HG03442 (cell line): ENCODE measurements around the gene TNFSF18.
A peak's percentile ranks its signal among the peaks of the same experiment; 100 is the strongest.

Experiments used
- ATAC-seq: cut with Tn5 transposase; IDR thresholded peaks from one replicate; pipeline ENCODE4 v1.9.1; 2021; ENCODE audit warnings: mild to moderate bottlenecking, moderate library complexity; ENCODE audit not compliant: unreplicated experiment

Gene TNFSF18

DNA sequence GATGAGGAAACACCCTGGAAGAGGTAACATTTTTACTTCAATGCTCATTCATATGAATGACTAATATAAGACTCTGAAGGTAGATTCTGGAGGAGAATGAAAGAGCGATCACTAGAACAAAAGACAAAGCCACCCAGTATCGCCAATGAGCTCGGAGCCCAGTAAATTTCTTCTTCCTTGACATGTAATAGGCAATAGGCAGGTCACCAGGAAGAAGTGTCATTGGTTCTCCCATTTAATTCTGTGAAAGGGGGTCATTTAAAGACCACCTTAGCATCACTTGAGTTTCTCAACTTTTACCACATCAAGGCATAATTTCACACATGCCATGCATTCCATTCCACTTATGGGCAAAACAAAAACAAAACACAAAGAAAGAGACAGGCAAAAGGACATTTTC is 7.9 kb downstream of the TNFSF18 start:
- no peak for ATAC-seq

- ATAC-seq: no peak
Observed at GRCh38 chr1:173039626-173040025, 11.1 kb downstream of the TNFSF18 start.

- no peak for ATAC-seq
Observed at GRCh38 chr1:173038875-173039554, 11.7 kb downstream of the TNFSF18 start.

- no peak for ATAC-seq
Observed at GRCh38 chr1:173024543-173024942, 26.2 kb downstream of the TNFSF18 start.

GRCh38 chr1:173023343-173023742 is 27.4 kb downstream of the TNFSF18 start:
- no peak for ATAC-seq

DNA sequence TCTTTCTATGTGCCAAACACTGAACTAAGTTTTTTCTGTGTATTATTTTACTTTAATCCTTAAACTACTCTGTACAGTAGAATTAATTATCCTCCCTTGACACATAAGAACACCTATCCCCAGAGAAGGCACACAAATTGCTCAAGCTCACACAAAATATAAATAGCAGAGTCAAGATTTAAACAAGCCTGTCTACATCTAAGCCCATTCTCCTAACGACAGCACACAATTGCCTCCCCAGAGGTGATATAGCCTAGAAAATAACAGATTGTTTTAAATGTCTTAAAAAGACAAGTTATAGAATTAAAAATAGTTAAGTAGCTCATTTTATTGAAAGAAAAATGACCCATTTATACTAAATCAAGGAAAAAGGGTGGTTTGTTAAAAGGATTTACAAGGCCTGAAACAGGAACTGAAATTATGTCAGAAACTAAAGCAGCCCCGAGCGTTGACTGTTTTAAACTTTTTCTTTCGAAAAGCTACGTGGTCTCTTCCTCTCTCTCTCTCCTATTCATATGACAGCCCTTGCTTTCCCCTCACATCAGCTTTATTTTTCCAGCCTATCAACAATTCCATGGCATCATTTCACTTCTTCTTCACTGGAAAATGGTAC is 30.5 kb downstream of the TNFSF18 start:
- ATAC-seq: peak; percentile 78

- no peak for ATAC-seq
Observed at GRCh38 chr1:173017792-173018191, 32.9 kb downstream of the TNFSF18 start.

DNA sequence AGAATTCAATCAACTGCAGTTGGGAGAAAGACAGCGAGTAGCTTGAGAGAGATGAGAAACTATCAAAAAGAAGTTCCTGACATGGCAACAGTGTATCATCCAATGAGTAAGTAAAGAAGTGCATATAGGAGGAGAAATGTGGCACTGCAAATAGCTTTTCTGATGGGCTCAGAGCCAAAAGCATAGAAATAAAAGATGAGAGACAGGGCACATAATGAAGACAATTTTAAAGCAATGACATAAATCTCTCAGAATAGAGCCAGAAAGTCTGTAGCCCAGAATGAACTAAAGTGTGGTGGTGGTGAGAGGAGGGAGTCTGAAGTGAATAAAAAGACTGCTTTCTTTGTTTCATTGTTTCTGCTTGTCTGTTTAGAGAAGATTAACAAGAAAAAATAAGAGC is 34.3 kb downstream of the TNFSF18 start:
- ATAC-seq: no peak

DNA sequence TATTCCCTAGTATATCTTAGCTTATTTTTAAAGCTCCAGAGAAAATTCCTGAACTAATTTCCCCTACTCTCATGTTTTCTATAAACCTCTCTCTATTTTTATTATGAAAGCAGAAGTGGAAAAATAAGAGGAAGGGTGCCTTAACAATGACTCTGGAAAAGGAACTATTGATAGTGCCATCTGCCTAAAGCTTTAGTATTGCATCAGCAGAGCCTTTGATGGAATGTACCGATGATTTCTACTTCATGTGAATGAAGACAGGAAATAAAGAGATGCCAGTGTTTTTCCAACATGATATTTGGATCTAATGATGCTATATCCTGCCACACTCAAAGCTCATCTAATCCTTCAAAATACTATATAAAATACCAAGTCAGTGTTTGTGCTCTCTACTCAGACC is 35.1 kb downstream of the TNFSF18 start:
- no peak for ATAC-seq

DNA sequence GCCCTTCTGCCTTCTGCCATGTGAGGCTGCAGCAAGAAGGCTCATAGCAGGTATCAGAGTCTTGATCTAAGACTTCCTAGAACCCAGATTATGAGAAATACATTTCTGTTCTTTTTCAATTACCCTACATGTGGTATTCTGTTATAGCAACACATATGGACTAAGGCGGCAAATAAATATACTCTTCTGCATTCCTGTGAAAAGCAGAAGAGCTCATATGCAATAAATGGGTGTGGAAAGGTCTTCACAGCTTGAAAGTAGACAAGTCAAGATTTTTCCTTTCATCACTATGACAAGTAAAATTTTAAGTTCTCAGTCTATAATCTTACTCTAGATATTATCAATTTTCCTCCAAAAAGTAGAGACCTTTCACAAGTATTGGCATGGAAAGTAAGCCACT is 36.6 kb downstream of the TNFSF18 start:
- no peak for ATAC-seq

DNA sequence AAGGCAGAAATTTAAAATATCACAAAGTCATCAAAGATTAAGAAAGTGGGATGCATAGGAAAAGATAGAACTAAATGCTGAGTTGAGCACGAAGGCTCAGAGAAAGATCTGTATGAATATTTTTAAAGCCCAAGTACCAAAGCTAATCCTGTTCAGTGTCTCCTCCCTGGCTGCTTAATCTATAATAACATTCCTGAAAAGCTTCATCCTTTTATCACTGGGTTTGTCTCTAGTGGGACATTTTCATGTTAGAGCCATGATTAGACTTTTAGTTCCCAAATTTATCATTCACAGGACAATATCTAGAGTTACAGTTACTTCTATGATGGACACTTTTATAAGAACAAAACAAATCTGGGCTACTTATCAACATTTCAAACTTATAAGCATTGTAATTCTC is 38.6 kb downstream of the TNFSF18 start:
- ATAC-seq: no peak

DNA sequence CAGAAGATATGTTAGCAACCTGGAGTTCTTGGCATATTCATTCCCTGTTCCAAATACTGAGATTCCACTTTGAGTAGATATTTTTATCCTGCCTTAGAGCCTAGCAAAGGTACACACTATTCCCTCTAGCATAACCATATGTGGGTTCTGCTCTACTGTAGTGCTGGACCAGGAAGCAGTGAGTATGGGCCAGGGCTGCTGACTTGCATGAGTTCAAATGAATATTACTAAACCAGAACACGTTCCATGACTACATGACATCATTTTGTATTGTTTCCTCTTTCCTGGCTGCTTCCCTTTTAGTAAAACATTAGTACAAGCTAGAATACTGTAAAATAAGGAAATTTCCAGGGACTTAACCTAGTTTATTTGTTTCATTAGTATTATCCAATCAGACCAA is 41.1 kb downstream of the TNFSF18 start:
- no peak for ATAC-seq

GRCh38 chr1:173005196-173005864 is 45.4 kb downstream of the TNFSF18 start:
- ATAC-seq: no peak

GRCh38 chr1:173002891-173003838 is 47.6 kb downstream of the TNFSF18 start:
- no peak for ATAC-seq

DNA sequence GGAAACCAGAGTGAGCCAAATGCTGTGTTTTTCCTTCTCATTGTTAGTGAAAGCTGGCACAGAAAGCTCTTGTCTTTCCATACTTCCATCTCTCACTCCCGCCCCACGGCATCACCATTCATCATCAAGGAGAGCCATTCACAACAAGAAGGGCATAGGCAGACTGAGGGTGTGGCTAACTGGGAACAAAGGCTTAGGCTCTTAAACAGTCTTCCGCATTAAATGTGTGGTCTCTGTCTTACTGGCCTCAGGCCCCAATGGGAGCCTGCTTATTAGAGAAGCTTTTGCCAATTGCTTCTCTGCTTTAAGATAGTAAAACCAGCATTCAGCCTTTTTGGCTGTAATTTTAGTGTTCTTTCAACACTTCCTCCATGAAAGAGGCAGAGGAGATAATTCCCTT is 51.4 kb downstream of the TNFSF18 start:
- no peak for ATAC-seq

DNA sequence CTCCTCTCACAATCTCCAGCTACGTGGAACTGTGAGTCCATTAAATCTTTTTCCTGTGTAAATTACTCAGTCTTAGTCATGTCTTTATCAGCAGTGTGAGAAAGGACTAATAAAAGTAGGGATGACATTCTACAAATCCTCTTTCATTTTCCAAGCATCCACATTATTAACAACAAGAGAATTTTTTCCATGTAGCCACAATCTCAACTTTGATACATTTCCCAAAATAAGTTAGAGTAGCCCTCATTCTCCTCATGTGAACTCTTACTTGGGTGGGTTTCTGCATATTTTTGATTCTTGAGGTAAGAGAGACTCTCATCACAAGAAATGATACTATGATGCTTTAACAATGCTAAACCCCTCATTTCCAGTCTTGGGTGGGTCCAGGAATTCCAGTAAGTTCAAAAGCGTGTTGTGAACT is 52.8 kb downstream of the TNFSF18 start:
- no peak for ATAC-seq

GRCh38 chr1:172993640-172994039 is 57.1 kb downstream of the TNFSF18 start:
- no peak for ATAC-seq

DNA sequence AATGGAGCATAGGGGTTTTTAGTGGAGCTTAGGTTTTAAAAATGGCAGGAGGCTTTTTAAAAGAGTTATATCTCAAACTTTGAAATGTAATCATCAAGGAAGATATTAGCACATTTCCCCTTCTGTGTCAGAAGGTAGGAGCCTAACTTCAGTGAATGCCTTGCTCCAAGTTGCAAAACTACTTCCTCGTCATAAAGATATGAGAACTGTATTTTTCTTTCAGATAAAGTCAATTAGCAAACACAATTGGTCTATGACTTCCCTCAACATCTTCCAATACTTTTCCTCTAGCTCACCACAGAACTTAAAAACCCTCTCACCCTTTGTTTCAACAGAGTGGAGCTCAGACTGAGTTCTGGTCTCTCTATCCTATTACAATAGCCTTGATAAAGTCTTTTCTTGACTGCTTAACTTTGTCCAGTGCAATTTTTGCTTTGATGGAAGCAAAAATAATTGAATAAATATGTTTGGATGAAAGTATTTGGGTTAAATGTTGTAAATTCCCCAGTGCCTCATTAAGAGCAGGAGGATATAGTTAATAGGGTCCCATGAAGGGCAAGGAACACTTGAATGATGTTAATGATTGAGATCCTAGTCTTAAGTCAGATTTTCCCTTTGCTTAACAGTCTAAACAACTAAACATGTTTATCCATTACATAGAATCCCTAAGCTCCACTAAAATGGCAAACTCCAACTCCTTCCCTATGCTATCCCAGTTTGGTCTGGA is 58.9 kb downstream of the TNFSF18 start:
- ATAC-seq: no peak

- ATAC-seq: no peak
Observed at GRCh38 chr1:172990598-172991215, 60.0 kb downstream of the TNFSF18 start.
